A549 (cell line): ENCODE results near the gene PPP2R5E.

Source experiments
- CEBPB ChIP-seq, 2 experiments: fragments of >200 bp in 1 of 2; sonication (Bioruptor Twin) in 1 of 2; formaldehyde crosslinking in 1 of 2; IDR thresholded peaks; 2 replicates each; pipeline ENCODE4 v1.6.1; 2012 to 2016
- EHMT2 ChIP-seq: fragments of 200-600 bp; sonication (generic); IDR thresholded peaks from 2 replicates; pipeline ENCODE4 v1.6.1; 2016; ENCODE audit warnings: antibody characterized with exemption, low read depth, mild to moderate bottlenecking, moderate library complexity
- JUN ChIP-seq, 2 experiments: fragments of >200 bp; sonication (Bioruptor Twin); formaldehyde crosslinking; IDR thresholded peaks; 2 replicates in 1 of 2; 3 replicates in 1 of 2; pipeline ENCODE4 v1.6.1; 2016 to 2017
- MAZ ChIP-seq: fragments of 150-350 bp; IDR thresholded peaks from 2 replicates; pipeline ENCODE4 v1.6.1; 2014; ENCODE audit warnings: antibody characterized with exemption, low read depth, low read length, borderline replicate concordance
- POLR2A ChIP-seq: IDR thresholded peaks from 2 replicates; pipeline ENCODE4 v1.6.1; 2012; ENCODE audit warnings: mild to moderate bottlenecking, low read length
- RNF2 ChIP-seq: fragments of 200-600 bp; sonication (generic); IDR thresholded peaks from 2 replicates; pipeline ENCODE4 v1.6.1; 2016; ENCODE audit warnings: low read depth, mild to moderate bottlenecking, antibody characterized with exemption, moderate library complexity, borderline replicate concordance
- TF ChIP-seq, protein P1 (sequence below): fragments of >200 bp; sonication (Bioruptor Twin); formaldehyde crosslinking; IDR thresholded peaks from 3 replicates; pipeline ENCODE4 v1.5.1; 2016
- TF ChIP-seq, protein P2 (sequence below): fragments of 200-600 bp; sonication (generic); IDR thresholded peaks from 2 replicates; pipeline ENCODE4 v1.6.1; 2016; ENCODE audit warnings: antibody characterized with exemption, mild to moderate bottlenecking, moderate library complexity

DNA sequence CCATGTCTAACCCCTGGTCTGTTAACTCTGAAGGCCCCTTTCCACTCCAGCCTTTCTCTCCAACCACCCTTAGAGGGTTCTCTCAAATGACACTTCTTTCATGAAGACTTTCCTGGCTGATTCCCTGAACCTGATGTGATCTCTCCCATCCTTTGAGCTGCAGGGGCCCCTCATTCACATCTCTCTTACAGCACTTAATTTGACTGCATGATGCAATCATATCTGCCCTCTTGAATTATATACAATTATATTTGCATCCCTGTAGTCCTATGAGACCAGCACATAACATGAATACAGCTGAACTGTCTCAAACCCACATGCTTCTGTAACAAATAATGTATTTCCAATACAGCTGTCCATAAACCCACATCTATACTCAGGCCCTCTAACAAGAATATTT, 56.4 kb downstream of the PPP2R5E start:
- TF ChIP-seq POLR2A (no peak), RNF2 (no peak), MAZ (no peak), CEBPB (IDR thresholded peaks at IDR 0.05) (no peak), JUN (IDR thresholded peaks at IDR 0.05) (no peak), EHMT2 (no peak)
- TF ChIP-seq, protein P1, sequence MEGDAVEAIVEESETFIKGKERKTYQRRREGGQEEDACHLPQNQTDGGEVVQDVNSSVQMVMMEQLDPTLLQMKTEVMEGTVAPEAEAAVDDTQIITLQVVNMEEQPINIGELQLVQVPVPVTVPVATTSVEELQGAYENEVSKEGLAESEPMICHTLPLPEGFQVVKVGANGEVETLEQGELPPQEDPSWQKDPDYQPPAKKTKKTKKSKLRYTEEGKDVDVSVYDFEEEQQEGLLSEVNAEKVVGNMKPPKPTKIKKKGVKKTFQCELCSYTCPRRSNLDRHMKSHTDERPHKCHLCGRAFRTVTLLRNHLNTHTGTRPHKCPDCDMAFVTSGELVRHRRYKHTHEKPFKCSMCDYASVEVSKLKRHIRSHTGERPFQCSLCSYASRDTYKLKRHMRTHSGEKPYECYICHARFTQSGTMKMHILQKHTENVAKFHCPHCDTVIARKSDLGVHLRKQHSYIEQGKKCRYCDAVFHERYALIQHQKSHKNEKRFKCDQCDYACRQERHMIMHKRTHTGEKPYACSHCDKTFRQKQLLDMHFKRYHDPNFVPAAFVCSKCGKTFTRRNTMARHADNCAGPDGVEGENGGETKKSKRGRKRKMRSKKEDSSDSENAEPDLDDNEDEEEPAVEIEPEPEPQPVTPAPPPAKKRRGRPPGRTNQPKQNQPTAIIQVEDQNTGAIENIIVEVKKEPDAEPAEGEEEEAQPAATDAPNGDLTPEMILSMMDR = no peak
- TF ChIP-seq, protein P2, sequence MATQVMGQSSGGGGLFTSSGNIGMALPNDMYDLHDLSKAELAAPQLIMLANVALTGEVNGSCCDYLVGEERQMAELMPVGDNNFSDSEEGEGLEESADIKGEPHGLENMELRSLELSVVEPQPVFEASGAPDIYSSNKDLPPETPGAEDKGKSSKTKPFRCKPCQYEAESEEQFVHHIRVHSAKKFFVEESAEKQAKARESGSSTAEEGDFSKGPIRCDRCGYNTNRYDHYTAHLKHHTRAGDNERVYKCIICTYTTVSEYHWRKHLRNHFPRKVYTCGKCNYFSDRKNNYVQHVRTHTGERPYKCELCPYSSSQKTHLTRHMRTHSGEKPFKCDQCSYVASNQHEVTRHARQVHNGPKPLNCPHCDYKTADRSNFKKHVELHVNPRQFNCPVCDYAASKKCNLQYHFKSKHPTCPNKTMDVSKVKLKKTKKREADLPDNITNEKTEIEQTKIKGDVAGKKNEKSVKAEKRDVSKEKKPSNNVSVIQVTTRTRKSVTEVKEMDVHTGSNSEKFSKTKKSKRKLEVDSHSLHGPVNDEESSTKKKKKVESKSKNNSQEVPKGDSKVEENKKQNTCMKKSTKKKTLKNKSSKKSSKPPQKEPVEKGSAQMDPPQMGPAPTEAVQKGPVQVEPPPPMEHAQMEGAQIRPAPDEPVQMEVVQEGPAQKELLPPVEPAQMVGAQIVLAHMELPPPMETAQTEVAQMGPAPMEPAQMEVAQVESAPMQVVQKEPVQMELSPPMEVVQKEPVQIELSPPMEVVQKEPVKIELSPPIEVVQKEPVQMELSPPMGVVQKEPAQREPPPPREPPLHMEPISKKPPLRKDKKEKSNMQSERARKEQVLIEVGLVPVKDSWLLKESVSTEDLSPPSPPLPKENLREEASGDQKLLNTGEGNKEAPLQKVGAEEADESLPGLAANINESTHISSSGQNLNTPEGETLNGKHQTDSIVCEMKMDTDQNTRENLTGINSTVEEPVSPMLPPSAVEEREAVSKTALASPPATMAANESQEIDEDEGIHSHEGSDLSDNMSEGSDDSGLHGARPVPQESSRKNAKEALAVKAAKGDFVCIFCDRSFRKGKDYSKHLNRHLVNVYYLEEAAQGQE = no peak
